Activated CD4-positive, CD25-positive, alpha-beta regulatory T cell treated with anti-CD3 and anti-CD28 coated beads, Interleukin-2, amount 50 U/mL, for 16 hours (primary cell): Measurements from ENCODE around the gene MPI.

Experiments
- DNase-seq: peaks from one replicate; pipeline ENCODE4 v3.0.0-alpha.2; 2020; ENCODE audit warnings: low read depth, low spot score

MPI gene

GRCh38 chr15:74889883-74890664 is at the start of gene MPI:
TSS of gene MPI (plus strand) at chr15:74890042. CDS start at chr15:74890074, 32 bp downstream.
- DNase-seq: peak; percentile 76

GRCh38 chr15:74840851-74841775 is 48.7 kb upstream of the MPI start:
- DNase-seq: no peak

GRCh38 chr15:74841891-74842373 is 47.9 kb upstream of the MPI start:
- no peak for DNase-seq

GRCh38 chr15:74842581-74843444 is 47.0 kb upstream of the MPI start, which contains the start of gene ULK3:
TSS of gene ULK3 (minus strand) at chr15:74843156. CDS start at chr15:74843105, 51 bp downstream.
- DNase-seq: peak; percentile 84

- DNase-seq: no peak
Observed at GRCh38 chr15:74843445-74843828, 46.4 kb upstream of the MPI start.

- DNase-seq: no peak
Observed at GRCh38 chr15:74843891-74844299, 45.9 kb upstream of the MPI start.

- no peak for DNase-seq
Observed at GRCh38 chr15:74844319-74845207, 45.3 kb upstream of the MPI start.

GRCh38 chr15:74845208-74845568 is 44.7 kb upstream of the MPI start:
- DNase-seq: peak; percentile 28

- no peak for DNase-seq
Observed at GRCh38 chr15:74845581-74845980, 44.3 kb upstream of the MPI start.

- no peak for DNase-seq
Observed at GRCh38 chr15:74847432-74847831, 42.4 kb upstream of the MPI start.

GRCh38 chr15:74850393-74850792 is 39.4 kb upstream of the MPI start:
- DNase-seq: no peak

- no peak for DNase-seq
Observed at GRCh38 chr15:74851960-74852359, 37.9 kb upstream of the MPI start.

- DNase-seq: no peak
Observed at GRCh38 chr15:74854453-74855022, 35.3 kb upstream of the MPI start.

- DNase-seq: no peak
Observed at GRCh38 chr15:74855857-74856256, 34.0 kb upstream of the MPI start.

GRCh38 chr15:74856537-74856936 is 33.3 kb upstream of the MPI start:
- no peak for DNase-seq

- no peak for DNase-seq
Observed at GRCh38 chr15:74857082-74857655, 32.7 kb upstream of the MPI start.

- DNase-seq: no peak
Observed at GRCh38 chr15:74857671-74858368, 32.0 kb upstream of the MPI start.

- DNase-seq: no peak
Observed at GRCh38 chr15:74858369-74858740, 31.5 kb upstream of the MPI start.
